NCI-H1092 treated with DMSO at 0.1 percent for 48 hours (cell line): ENCODE measurements around the gene CMTR1.
A peak's percentile ranks its signal among the peaks of the same experiment; 100 is the strongest.

Experiments used
- DNase-seq: peaks from one replicate; lab custom pipeline; 2025; lab: John Stamatoyannopoulos, UW

Gene CMTR1

DNA sequence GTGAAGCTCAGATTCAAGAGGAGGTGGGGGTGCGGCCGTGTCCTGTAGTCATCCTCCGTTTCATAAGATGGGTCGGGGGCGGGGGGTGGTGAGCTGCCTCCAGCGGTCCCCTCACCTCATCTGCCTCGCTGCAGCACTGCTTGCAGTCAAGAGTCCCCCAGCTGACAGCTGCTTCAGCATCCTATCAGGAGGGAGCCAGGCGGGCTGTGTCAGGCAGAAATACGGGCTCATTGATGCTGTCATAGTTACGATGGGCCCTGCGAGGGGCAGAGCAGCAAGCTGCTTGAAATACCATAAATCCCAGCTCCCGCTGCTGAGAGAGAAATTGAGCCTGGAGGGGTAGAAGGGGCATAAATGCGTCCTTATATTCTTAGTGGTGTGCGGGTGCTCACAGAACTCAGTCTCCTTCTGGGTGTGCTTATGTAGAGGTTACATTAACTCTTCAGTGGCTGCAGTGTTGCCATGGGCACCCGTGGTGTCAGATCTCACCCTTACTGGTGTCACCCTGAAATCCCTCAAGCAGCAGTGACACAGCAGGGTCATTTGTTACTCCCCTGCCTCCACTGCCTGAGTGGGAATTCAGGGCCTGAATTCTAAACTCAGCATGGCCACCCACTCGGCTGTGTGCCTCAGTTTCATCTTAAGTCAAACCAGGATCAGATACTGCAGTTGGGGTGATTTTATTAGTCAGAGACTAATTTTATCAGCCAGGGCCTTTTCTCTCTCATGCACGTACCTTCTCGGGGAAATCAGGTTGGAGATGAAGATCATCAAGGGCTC is 44.8 kb downstream of the CMTR1 start:
- DNase-seq = no peak

GRCh38 chr6:37478827-37479226 is 45.8 kb downstream of the CMTR1 start:
- DNase-seq = no peak

- DNase-seq = no peak
Observed at GRCh38 chr6:37479266-37479854, 46.3 kb downstream of the CMTR1 start.

DNA sequence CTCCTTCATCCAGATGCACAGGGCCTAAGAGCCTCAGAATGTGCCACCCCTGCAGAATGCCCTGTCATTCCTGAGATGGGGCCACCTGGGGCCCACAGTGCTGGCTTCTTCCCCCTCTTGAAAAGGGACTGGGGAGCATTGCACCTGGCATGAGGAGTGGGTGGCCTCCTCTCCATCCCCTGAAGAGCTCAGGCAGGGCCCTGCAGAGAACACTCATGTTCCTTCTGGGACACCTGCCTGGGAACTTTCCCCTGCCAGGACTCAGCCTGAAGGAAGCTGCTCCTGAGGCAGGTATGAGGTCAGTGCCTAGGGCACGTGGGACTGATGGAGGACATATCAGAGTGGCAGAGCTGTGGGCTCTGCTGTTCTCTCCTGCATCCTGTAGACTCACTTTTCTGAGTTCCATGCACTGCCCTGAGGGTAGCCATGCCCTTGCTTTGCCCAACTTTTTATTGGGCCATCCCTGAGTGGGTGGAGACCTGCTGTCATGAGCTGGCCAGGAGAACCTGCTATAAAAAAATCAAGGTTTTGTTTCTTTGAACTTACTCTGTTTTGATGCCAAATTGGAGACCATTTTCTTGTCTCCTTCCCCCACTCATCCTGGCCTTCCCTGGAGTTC is 47.2 kb downstream of the CMTR1 start:
- DNase-seq = peak; percentile 33

- peak; percentile 87 for DNase-seq
Observed at GRCh38 chr6:37480951-37481534, 48.0 kb downstream of the CMTR1 start.

GRCh38 chr6:37481711-37482605 is 48.9 kb downstream of the CMTR1 start:
- DNase-seq = peak; percentile 89

DNA sequence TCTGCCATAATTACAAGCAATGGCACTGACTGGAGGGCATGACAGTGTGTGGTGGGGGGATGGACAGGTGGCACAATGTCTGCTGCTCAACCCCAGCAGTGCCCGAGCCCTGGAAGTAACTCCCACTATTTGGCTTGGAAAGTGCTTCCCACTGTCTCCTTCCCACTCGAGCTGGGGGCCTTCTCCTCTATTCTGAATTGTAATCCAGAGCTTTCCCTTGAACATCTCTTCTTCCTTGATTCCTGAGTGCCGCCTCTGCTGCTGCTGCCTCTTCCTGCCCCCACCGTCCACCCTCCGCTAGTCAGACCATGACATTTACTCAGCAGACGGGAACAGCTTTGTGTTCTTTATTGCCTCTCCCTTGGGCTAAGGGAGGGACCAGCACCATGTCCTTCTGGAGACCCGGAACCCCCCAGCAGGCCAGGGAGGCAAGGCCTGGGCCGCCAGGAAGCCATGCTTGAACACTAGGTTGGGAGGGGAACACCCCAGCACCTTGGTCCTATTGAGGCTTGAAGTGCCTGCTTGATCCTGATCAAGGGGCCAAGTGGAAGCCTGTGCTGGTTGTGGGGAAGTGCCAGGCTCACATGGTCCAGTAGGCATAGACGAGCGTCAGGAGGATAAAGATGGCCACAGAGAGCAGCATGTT is 49.7 kb downstream of the CMTR1 start:
- DNase-seq = no peak

DNA sequence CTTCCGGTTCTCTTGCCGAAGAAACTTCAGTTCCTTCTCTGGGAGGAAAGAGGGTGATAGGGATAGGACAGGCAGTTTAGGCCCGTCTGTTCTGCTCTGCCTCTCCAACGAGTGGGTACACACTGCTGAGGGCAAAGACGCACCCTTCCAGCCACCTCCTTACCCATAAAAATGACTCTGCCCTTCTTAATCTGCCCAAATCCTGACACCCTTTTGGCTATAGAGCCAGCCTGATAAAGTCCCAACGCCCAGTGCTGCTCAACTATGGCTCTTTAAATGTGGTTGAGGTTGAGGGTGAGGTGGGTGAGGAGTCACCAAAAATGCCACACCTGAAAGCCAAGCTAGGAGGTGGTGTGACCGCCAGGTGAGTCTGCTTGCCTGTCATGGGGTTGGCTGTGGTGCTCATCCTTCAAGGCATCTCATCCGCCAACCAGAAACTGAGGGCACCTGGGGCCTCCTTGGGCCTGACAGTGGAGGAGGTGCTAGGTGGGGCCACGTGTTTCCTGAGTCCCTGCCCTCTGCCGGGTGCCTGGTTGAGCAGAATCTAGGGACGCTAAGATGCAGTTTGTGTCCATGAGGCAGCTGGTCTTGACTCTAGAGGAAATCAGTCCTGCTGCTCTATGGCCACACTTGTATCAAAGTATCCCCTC is 50.4 kb downstream of the CMTR1 start:
- no peak for DNase-seq

DNA sequence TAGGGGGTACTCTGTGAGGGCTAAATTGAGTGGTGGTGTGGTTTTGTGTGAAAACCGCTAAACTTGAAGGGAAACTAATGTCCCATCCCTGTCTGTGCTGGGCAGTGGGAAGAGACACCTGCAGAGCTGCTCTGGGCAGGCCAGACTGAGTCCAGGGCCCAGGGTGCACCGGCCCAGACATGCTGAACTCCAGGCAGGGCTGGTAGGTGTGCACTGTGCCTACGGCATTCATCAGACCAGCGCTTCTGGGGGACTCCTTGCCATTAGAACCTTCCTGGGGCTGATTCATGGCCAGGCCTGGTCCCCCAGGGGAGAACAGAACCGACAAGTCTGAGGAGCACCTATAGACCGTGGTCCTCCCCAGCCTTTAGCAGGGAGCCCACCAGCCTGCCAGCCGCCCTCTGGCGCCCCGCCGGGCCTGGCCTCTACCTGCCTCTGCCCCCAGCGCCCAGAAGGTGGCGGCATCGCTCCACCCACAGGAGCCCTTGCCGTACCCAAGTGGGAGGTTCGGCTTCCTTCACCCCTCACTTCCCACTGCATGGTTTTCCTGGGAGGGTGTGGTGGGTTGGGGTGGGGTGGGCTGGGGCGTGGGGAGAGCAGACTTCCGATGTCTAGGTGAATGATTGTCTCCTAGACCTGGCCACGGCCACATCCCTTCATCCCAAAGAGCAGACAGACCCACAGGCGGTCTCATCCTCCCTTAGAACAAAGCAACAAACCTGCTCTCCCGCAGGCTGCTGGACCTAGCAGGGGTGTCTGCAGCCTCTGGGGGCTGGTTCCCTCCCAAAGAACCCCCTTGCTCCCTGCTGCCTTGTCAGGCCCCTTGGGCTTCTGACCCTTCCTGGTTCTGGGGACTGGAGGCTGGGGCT is 51.1 kb downstream of the CMTR1 start:
- peak; percentile 45 for DNase-seq

- DNase-seq = no peak
Observed at GRCh38 chr6:37484786-37485170, 51.8 kb downstream of the CMTR1 start.

- peak; percentile 24 for DNase-seq
Observed at GRCh38 chr6:37485291-37485702, 52.3 kb downstream of the CMTR1 start.

DNA sequence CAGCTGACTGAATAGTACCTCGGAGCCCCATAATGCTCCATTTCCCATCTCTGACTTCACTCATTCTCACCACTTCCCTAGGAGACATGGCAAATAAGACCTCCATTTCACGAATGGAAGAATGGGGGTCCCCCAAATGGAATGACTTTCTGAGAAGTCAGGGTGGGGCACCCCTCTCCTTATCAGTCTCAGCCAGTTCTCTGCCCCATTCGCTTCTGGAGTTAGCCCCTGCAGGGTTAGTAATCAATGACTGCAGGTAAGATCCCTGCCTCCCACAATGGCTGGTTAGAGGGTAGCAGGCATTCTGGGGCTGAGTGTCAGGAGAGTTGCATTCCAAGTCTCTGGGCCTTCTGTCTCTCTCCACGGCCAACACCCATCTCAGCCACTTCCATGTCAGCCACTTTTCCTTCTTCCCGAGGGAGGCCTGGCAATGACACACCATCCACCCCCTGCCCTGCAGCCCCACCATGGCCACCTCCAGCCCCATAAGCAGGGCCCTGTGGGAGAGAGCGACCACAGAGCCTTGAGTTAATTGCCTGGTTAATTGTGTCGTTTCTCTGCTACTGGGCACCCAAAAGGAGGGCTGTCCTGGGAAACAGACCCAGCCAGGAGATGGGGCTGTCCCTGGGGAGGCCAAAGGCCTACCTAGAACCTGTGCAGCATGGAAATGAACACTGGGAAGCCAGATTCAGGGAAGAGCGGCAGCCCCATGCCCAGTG is 53.3 kb downstream of the CMTR1 start:
- DNase-seq = no peak

DNA sequence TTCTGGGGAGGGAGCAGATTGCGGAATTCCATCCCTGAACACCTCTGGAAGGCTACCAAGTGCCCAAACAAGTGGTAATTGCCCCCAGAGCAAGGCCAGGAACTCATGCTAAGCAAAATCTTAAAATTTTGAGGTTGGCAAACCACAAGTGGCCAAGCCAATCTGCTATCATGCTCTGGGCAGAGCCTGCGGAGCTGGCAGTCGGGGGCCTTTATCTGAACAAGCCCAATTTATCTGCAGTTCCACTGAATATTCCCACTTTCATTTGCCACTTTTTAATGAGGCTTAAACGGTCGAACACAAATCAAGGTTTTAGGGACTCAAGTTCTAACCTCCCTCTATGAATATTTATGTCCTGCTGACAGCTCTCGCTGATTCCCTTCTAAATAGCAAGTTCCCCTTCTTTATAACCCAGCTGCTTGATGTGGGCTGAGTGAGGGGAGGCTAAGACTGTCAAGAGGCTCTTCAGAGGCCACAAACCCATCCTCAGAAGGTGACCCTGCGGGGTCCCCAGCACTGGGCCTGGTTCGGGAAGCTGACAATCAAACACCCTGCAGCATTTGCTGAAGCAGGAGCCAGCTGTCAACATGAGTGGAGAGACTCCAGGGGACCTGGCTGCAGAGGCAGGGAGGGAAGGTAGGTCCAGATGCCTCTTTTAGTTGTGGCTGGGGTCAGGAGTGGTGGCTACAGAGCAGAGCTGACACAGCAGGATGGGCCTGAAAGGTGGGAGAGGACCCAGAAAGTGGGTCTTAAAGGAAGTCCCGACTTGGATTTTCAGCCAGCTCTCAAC is 54.8 kb downstream of the CMTR1 start:
- peak; percentile 19 for DNase-seq

GRCh38 chr6:37488476-37488875 is 55.5 kb downstream of the CMTR1 start:
- DNase-seq = no peak

GRCh38 chr6:37489697-37490336 is 56.8 kb downstream of the CMTR1 start:
- DNase-seq = peak; percentile 47

- DNase-seq = peak; percentile 52
Observed at GRCh38 chr6:37490536-37491170, 57.6 kb downstream of the CMTR1 start.

DNA sequence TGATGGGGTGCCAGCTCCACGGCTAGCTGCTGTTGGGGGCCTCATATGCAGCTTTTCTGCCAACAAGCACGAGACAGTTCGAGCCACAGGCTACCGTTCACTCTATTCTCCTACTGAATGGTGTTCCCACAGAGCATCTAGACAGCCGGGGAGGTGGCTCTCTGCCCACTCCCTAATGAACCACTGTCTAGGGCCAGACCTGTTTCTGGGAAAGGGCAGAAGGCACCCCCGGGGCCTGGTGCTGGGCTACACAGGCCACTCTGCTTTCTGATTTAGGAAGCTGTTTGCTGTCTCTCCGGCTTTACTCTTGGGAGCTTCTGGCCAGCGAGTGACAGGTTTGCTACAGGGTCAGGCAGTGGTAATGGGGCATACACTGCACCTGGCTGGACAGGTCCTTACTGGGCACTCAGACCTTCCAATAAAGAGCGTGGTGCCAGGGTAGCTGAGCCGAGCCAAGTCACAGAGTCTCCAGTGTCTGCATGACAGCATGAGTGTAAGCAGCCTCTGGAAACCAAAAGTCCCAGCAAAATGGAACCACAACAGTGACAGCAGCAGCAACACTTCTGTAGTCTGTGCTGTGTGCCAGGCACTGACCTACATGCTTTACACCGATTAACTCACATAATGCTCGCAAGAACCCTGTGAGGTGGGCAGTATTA is 58.3 kb downstream of the CMTR1 start:
- peak; percentile 66 for DNase-seq
